OCI-LY7 (cell line): ENCODE data around the gene DNAH11. TPM values are rescaled to one million over a fixed set of nuclear protein-coding genes. Genes with fewer than 3 reads are reported as not detected.

Experiments
- BruUV-seq: library from RNA; stranded (reverse); fragments of 400-500 nt; replicated peaks from 2 replicates; lab custom pipeline; 2021; lab: Mats Ljungman, UMichigan
- CTCF ChIA-PET: fragments of 300-600 bp; sonication (Branson Sonifier 250); formaldehyde crosslinking; loops from one replicate; lab custom pipeline; 2022; ENCODE audit warnings: antibody characterized with exemption; ENCODE audit not compliant: unreplicated experiment; lab: Charles Lee
- POLR2A ChIA-PET: fragments of 300-600 bp; sonication (Branson Sonifier 250); formaldehyde crosslinking; loops from one replicate; lab custom pipeline; 2022; ENCODE audit warnings: antibody characterized with exemption; lab: Charles Lee
- DNase-seq: peaks from one replicate; pipeline ENCODE4 v3.0.0-alpha.2; 2015; ENCODE audit warnings: low spot score
- H2AFZ ChIP-seq: fragments of 200-600 bp; sonication (generic), shearing (Covaris generic); 2 replicates; pipeline ENCODE4 v1.6.1; 2014; ENCODE audit warnings: mild to moderate bottlenecking, antibody characterized with exemption, low read length, moderate library complexity
- H3K27ac ChIP-seq: fragments of 200-600 bp; sonication (generic); 2 replicates; pipeline ENCODE4 v1.5.1; 2014; ENCODE audit warnings: mixed run types, low read depth, mild to moderate bottlenecking, moderate library complexity, low read length, inconsistent platforms; ENCODE audit not compliant: poor library complexity, severe bottlenecking
- H3K36me3 ChIP-seq: fragments of 200-600 bp; sonication (generic); 2 replicates; pipeline ENCODE4 v1.6.1; 2014; ENCODE audit warnings: mild to moderate bottlenecking, antibody characterized with exemption, low read length, moderate library complexity, mixed read lengths; ENCODE audit not compliant: insufficient read depth
- H3K4me1 ChIP-seq: fragments of 200-600 bp; sonication (generic); 2 replicates; pipeline ENCODE4 v1.5.1; 2014; ENCODE audit warnings: mild to moderate bottlenecking, low read length; ENCODE audit not compliant: insufficient read depth, poor library complexity, severe bottlenecking
- H3K4me2 ChIP-seq: fragments of 200-600 bp; sonication (generic); 2 replicates; pipeline ENCODE4 v1.6.1; 2014; ENCODE audit warnings: mild to moderate bottlenecking, low read length
- H3K4me3 ChIP-seq: fragments of 200-600 bp; sonication (generic); 2 replicates; pipeline ENCODE4 v1.5.1; 2014; ENCODE audit warnings: mild to moderate bottlenecking, low read depth, low read length; ENCODE audit not compliant: poor library complexity, severe bottlenecking
- H3K79me2 ChIP-seq: fragments of 200-600 bp; sonication (generic); 2 replicates; pipeline ENCODE4 v1.6.1; 2016; ENCODE audit warnings: low read depth, mild to moderate bottlenecking, low read length, moderate library complexity, mixed read lengths; ENCODE audit not compliant: insufficient read depth
- H3K9me2 ChIP-seq: fragments of 200-600 bp; sonication (generic); 2 replicates; pipeline ENCODE4 v1.6.1; 2016; ENCODE audit warnings: mild to moderate bottlenecking, low read length, mixed read lengths; ENCODE audit not compliant: insufficient read depth
- H3K9me3 ChIP-seq: fragments of 200-600 bp; sonication (generic); 2 replicates; pipeline ENCODE4 v1.6.1; 2014; ENCODE audit warnings: mild to moderate bottlenecking, mixed run types, low read length, mixed read lengths
- H4K20me1 ChIP-seq: fragments of 200-600 bp; sonication (generic); 2 replicates; pipeline ENCODE4 v1.6.1; 2014; ENCODE audit warnings: mild to moderate bottlenecking, antibody characterized with exemption, low read length, moderate library complexity, mixed read lengths; ENCODE audit not compliant: insufficient read depth
- CTCF ChIP-seq: fragments of 200-600 bp; sonication (generic); conservative IDR thresholded peaks from 2 replicates; pipeline ENCODE4 v1.5.1; 2014; ENCODE audit warnings: mild to moderate bottlenecking, antibody characterized with exemption, low read length, moderate library complexity, mixed read lengths
- EZH2phosphoT487 ChIP-seq: fragments of 200-600 bp; sonication (generic); IDR thresholded peaks from 2 replicates; pipeline ENCODE4 v1.6.1; 2018; ENCODE audit warnings: low read depth, borderline replicate concordance, mild to moderate bottlenecking, mixed run types, antibody characterized with exemption, low read length, moderate library complexity, mixed read lengths
- intact Hi-C: fragments of 100-400 bp; cut with micrococcal nuclease; formaldehyde crosslinking; loops from one replicate; pipeline ENCODE4 v1.10.0; 2022; ENCODE audit not compliant: unreplicated experiment
- total RNA-seq, 2 experiments: library from RNA; depleted of rRNA in 1 of 2; stranded (reverse); fragments of >200 nt in 1 of 2; shearing (Covaris generic) in 1 of 2; gene quantifications; 2 replicates each; pipeline ENCODE4 v1.2.3, GENCODE V29; 2014 to 2022

Gene DNAH11
- total RNA-seq, 2 experiments from 2014 or later, result not detected

DNA sequence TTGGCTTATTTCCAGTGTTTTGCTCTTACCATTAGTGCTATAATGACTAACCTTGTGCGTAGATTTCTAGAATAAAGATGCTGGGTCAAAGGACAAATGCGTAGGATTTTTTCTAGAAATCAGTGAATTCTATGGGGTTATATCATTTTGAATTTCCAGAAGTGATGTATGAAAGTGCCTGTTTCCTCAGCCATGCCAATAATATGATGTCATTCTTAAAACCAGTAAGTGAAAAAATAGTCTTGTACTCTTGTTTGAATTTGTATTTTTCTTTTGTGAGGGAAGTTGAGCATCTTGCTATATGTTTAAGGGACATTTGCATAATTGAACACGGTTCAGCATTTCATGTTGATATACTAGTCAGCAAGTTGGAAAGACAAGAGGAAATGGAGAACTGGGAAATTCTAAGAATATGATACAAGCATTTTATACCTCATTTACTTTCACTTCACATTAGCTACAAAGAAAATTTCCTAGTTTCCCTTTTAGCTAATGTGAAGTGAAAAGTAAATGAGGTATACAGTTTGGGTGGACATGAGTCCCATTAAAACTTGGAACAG lies 3.8 kb upstream of the DNAH11 start:
- H3K9me2 ChIP-seq, result no peaks in the 10 kb centered on the region
- no peaks in the 10 kb centered on the region for H3K9me3 ChIP-seq
- TF ChIP-seq CTCF (no peak), EZH2phosphoT487 (no peak)
- H3K4me2 ChIP-seq, result no peak overlapping the region
- no peak overlapping the region for H3K27ac ChIP-seq
- H3K79me2 ChIP-seq, result no peaks in the 10 kb centered on the region
- H4K20me1 ChIP-seq, result no peaks in the 10 kb centered on the region
- no TSS peak for BruUV-seq
- H2AFZ ChIP-seq, result no peak overlapping the region
- POLR2A ChIA-PET, result interaction anchor here (0.6 kb wide), 4 partner anchors 26 to 1648 kb away, joined by 3 to 5 read pairs (median 3); no protein-coding TSS in a partner anchor
- DNase-seq, result no peak
- no peaks in the 10 kb centered on the region for H3K4me1 ChIP-seq
- no peaks in the 10 kb centered on the region for H3K36me3 ChIP-seq
- H3K4me3 ChIP-seq, result no peak overlapping the region
- intact Hi-C loops, result no loop called here
- CTCF ChIA-PET, result no interaction called here

DNA sequence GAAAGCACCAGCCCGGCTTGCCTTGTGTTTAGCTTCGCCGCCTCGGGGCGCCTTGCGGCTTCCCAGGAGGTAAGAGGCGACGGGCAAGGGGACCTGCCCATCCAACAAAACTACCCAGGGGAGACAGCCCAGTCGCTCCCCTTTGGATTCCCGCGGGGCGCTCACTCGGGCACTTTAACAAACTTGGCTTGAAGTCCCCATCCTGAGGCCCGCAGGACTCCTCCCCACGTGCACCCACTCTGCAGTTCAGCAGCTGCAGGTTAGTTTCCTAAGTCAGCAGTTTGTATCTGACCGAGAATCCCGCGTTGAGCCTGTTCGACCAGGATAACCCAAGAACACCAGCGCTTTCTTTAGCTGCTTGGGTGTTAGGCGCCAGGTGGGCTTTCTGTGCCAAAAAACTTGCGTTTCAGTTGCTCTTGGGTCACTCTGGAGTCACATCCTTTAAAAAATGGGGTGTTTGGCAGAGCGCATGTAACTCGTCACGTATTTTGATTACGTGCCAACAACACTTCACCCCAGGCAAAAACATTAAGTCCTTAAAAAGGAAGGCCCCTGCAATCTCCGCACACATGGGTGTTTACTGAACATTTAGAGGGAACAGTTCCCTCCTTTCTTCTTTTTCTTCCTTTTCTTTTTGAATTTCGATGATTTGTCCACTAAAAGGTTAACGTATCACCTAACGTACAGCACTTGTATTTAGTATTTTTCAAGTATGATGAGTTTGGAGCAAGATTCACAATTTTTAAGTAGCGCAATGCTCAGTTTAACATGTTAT lies 876 bp downstream of the DNAH11 start:
- H3K79me2 ChIP-seq, result no peaks in the 10 kb centered on the region
- no peak for TF ChIP-seq CTCF
- BruUV-seq, result no TSS peak
- POLR2A ChIA-PET, result no interaction called here
- H4K20me1 ChIP-seq, result no peaks in the 10 kb centered on the region
- H3K4me2 ChIP-seq, result no peak overlapping the region
- no peak for DNase-seq
- CTCF ChIA-PET, result no interaction called here
- H3K4me1 ChIP-seq, result no peaks in the 10 kb centered on the region
- no peak overlapping the region for H3K27ac ChIP-seq
- intact Hi-C loops, result no loop called here
- H3K4me3 ChIP-seq, result no peak overlapping the region
- H3K36me3 ChIP-seq, result no peaks in the 10 kb centered on the region
- H3K9me2 ChIP-seq, result no peaks in the 10 kb centered on the region
- H3K9me3 ChIP-seq, result no peaks in the 10 kb centered on the region
- H2AFZ ChIP-seq, result no peak overlapping the region

DNA sequence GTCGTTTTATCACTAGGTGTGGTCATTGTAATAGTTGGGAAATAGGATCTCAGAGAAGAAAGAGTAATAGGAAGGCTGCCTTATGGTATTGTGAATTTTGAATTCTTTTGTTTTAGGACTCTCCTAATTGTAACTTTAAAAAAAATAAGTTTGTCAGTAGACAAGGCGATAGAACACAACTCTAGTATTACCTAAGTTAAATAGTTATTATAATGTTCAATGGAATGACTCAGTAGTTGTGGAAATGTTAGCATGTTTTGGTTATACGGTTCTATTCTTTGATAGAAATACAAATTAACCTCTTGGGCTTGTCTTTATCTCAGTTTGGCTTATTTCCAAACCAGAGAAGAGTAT lies 1.4 kb downstream of the DNAH11 start:
- TF ChIP-seq EZH2phosphoT487 (no peak), CTCF (no peak)
- Histone ChIP-seq H3K36me3 (no peaks in the 10 kb centered on the region), H3K9me3 (no peaks in the 10 kb centered on the region), H2AFZ (no peak overlapping the region), H3K27ac (no peak overlapping the region), H3K4me3 (no peak overlapping the region), H3K4me2 (no peak overlapping the region), H3K4me1 (no peaks in the 10 kb centered on the region), H3K9me2 (no peaks in the 10 kb centered on the region), H4K20me1 (no peaks in the 10 kb centered on the region), H3K79me2 (no peaks in the 10 kb centered on the region)
- ChIA-PET POLR2A (no interaction called here), CTCF (no interaction called here)
- BruUV-seq, result no TSS peak
- no peak for DNase-seq
- intact Hi-C loops, result no loop called here
